Activated naive CD4-positive, alpha-beta T cell treated with anti-CD3 and anti-CD28 coated beads for 36 hours (primary cell): ENCODE results near the gene CBX4. TPM values are rescaled to one million over a fixed set of nuclear protein-coding genes. Genes with fewer than 3 reads are reported as not detected.

ENCODE experiments used
- CTCF ChIA-PET: fragments of 350-600 bp; sonication (Branson Sonifier 250); formaldehyde crosslinking; loops from one replicate; lab custom pipeline; 2021; ENCODE audit warnings: antibody characterized with exemption; lab: Charles Lee
- DNase-seq: peaks from one replicate; pipeline ENCODE4 v3.0.0-alpha.2; 2020
- H3K27ac Mint-ChIP-seq: one replicate; pipeline ENCODE4 v1.8.0; 2021; ENCODE audit warnings: mild to moderate bottlenecking, mixed read lengths
- H3K27me3 Mint-ChIP-seq: one replicate; pipeline ENCODE4 v1.8.0; 2021; ENCODE audit warnings: low read depth, mixed read lengths
- H3K36me3 Mint-ChIP-seq: one replicate; pipeline ENCODE4 v1.8.0; 2021; ENCODE audit warnings: low read depth, mixed read lengths
- H3K4me1 Mint-ChIP-seq: one replicate; pipeline ENCODE4 v1.8.0; 2021; ENCODE audit warnings: low read depth, mixed read lengths
- H3K4me3 Mint-ChIP-seq: one replicate; pipeline ENCODE4 v1.8.0; 2021; ENCODE audit warnings: mild to moderate bottlenecking, moderate library complexity, mixed read lengths
- H3K9me3 Mint-ChIP-seq: one replicate; pipeline ENCODE4 v1.8.0; 2021; ENCODE audit warnings: mixed read lengths
- intact Hi-C: fragments of 100-400 bp; cut with micrococcal nuclease; formaldehyde crosslinking; loops from one replicate; pipeline ENCODE4 v1.15.1; 2023
- total RNA-seq, 2 experiments: library from RNA; stranded (reverse); gene quantifications; one replicate each; pipeline ENCODE4 v1.2.3, GENCODE V29; 2021

Gene CBX4
- total RNA-seq, 2 experiments from 2014 or later = 22.7 to 26.3 TPM

GRCh38 chr17:79837888-79838521 is 1.2 kb downstream of the CBX4 start:
- Mint-ChIP-seq H3K36me3 (peaks cover 19% of the 10 kb centered on the region), H3K27ac (peak overlapping the region; percentile 78)
- DNase-seq = no peak

GRCh38 chr17:79836972-79837887 is 2.0 kb downstream of the CBX4 start:
- H3K9me3 Mint-ChIP-seq = no peaks in the 10 kb centered on the region
- peaks cover 20% of the 10 kb centered on the region for H3K27me3 Mint-ChIP-seq
- H3K4me1 Mint-ChIP-seq = peaks cover 53% of the 10 kb centered on the region
- peak; percentile 80 for DNase-seq
- intact Hi-C loops = no loop called here
- peak overlapping the region; percentile 88 for H3K4me3 Mint-ChIP-seq
- no peak overlapping the region for H3K27ac Mint-ChIP-seq
- CTCF ChIA-PET = interaction anchor here (0.6 to 1.9 kb wide), 9 partner anchors 9 to 91 kb away, joined by 3 to 6 read pairs (median 3); no protein-coding TSS in a partner anchor
- H3K36me3 Mint-ChIP-seq = peaks cover 21% of the 10 kb centered on the region

More at GRCh38 chr17:79837888-79838521, 1.2 kb downstream of the CBX4 start:
- peaks cover 59% of the 10 kb centered on the region for H3K4me1 Mint-ChIP-seq
- no peaks in the 10 kb centered on the region for H3K9me3 Mint-ChIP-seq
- peak overlapping the region; percentile 88 for H3K4me3 Mint-ChIP-seq
- intact Hi-C loops = loop anchor here (1.0 to 2.0 kb wide), 2 partner anchors 33 to 154 kb away; no protein-coding TSS in a partner anchor
- peaks cover 27% of the 10 kb centered on the region for H3K27me3 Mint-ChIP-seq
- CTCF ChIA-PET = interaction anchor here (1.1 to 1.6 kb wide), 2 partner anchors 27 to 49 kb away, joined by 3 to 5 read pairs; no protein-coding TSS in a partner anchor

GRCh38 chr17:79836510-79836971 is 2.7 kb downstream of the CBX4 start:
- Mint-ChIP-seq H3K36me3 (peaks cover 21% of the 10 kb centered on the region), H3K27ac (no peak overlapping the region), H3K4me3 (peak overlapping the region; percentile 60), H3K9me3 (no peaks in the 10 kb centered on the region), H3K4me1 (peaks cover 49% of the 10 kb centered on the region), H3K27me3 (peaks cover 16% of the 10 kb centered on the region)
- intact Hi-C loops = no loop called here
- CTCF ChIA-PET = interaction anchor here (0.6 to 1.9 kb wide), 10 partner anchors 9 to 1616 kb away, joined by 3 to 6 read pairs (median 3); no protein-coding TSS in a partner anchor
- no peak for DNase-seq

- intact Hi-C loops = no loop called here
- H3K9me3 Mint-ChIP-seq = no peaks in the 10 kb centered on the region
Measured at GRCh38 chr17:79835953-79836509, 3.2 kb downstream of the CBX4 start.

DNA sequence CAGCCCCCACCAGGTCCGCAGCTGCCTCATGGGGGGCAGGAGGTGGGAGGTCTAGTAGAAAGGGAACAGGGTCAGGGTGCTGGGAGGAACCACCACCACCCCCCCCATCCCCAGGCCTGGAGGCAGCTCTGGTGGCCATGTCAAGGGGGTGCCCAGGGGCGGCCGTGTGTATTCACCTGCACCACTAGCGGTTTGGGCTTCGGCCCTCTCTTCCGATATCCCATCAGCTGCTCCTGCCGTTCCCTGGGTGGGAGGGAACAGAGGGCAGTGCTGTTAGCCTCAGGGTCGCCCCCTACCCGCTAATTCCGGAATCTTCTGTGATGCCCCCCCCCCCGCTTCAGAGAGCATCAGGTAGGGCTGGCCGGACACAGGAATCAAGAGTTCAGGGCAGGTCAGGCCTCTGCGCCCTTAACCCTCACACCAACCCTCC is 3.8 kb downstream of the CBX4 start:
- intact Hi-C loops = no loop called here
- no peak overlapping the region for H3K4me3 Mint-ChIP-seq
- CTCF ChIA-PET = interaction anchor here (0.6 to 1.9 kb wide), 12 partner anchors 9 to 790 kb away, joined by 3 to 14 read pairs (median 4); no protein-coding TSS in a partner anchor

More at GRCh38 chr17:79835953-79836509, 3.2 kb downstream of the CBX4 start:
- Mint-ChIP-seq H3K4me3 (no peak overlapping the region), H3K27ac (no peak overlapping the region), H3K27me3 (peaks cover 11% of the 10 kb centered on the region), H3K36me3 (peaks cover 21% of the 10 kb centered on the region), H3K4me1 (peaks cover 44% of the 10 kb centered on the region)
- CTCF ChIA-PET = interaction anchor here (0.6 to 1.9 kb wide), 11 partner anchors 8 to 1615 kb away, joined by 3 to 7 read pairs (median 4); no protein-coding TSS in a partner anchor
- DNase-seq = no peak

DNA sequence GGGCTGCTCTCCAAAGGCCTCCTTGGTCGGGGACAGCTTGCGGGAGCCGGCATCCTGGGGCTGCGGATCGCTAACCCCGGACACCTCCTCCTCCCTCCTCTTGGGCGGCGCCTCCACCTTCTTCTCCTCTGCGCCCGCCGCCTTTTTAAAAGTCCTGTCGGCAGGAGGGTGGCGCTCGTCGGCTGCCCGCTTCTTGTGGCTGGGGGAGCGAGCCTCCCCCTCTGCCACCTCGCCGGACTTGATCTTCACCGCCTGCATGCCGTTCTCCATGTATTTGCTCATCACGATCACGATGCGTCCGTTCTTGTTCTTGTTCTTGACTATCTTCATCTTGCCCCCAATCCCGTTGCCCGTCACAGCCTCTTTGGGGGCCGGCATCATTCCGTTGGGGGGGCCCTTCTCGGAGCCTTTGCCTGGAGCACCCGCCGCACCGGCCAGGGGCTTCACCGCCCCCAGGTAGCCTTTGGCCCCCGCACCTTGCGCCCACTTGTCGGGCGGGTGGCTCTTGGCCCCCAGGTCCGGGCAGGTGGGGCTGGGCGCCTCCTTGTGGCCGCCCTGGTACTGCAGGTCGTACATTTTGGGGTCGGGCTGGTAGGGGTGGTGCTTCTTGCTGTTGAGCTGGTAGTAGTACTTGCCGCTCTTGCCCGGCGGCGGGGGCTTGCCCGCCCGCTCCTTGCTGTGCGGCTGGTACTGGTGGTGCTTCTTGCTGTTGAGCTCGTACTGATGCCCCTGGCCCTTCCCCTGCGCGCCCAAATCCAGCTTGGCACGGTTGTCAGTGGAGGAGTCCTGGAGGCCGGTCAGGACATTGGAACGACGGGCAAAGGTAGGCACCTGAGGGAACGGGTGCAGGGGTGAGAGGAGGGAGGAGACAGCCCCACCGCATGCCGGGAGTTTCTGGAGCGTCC is 4.4 kb downstream of the CBX4 start:
- H3K4me3 Mint-ChIP-seq = no peak overlapping the region
- intact Hi-C loops = no loop called here
- peaks cover 34% of the 10 kb centered on the region for H3K4me1 Mint-ChIP-seq
- no peaks in the 10 kb centered on the region for H3K9me3 Mint-ChIP-seq
- H3K27ac Mint-ChIP-seq = no peak overlapping the region
- peak; percentile 47 for DNase-seq
- H3K36me3 Mint-ChIP-seq = peaks cover 21% of the 10 kb centered on the region
- peaks cover under 1% of the 10 kb centered on the region for H3K27me3 Mint-ChIP-seq
- CTCF ChIA-PET = interaction anchor here (0.6 to 1.9 kb wide), 11 partner anchors 8 to 789 kb away, joined by 3 to 14 read pairs (median 4); no protein-coding TSS in a partner anchor

More for the DNA sequence above, 3.8 kb downstream of the CBX4 start:
- H3K27ac Mint-ChIP-seq = no peak overlapping the region
- H3K4me1 Mint-ChIP-seq = peaks cover 39% of the 10 kb centered on the region
- H3K27me3 Mint-ChIP-seq = peaks cover 7% of the 10 kb centered on the region
- peaks cover 21% of the 10 kb centered on the region for H3K36me3 Mint-ChIP-seq
- no peak for DNase-seq
- H3K9me3 Mint-ChIP-seq = no peaks in the 10 kb centered on the region

DNA sequence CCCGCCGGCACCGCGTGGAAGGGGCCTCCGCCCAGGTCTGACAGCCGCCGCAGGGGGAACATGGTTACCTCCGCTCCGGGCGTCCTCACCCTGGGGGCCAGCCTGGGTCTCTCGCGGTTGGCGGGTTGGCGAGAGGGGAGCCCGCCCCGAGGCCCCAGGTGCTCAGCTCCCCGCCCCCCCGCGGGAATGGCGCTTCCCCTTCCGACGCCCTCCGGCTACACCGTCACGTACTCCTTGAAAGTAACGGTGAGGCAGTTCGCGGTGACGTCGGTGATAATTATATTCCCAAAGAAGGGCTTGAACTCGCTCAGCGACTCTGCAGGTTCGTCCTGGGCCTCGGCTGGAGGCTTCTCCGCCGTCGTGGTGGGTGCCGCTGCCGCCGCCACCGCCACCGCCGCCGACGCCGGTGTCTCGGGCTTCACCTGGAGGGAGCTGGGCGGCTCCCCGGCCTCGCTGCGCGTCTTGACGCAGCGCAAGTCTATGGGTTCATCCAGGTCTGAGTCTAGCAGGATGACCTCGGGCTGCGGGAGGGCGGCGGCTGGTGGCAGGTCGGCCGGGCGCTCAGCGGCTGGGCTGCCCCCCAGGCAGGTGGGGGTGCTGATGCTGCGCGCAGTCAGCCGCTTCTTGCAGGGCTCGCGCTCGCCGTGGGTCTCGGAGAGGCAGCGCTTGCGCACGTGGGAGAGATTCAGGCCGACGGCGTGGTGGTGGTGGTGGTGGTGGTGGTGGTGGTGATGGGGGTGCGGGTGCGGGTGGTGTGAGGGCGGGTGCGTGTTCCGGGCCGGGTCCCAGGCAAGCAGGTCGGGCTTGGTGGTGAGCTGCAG is 5.3 kb downstream of the CBX4 start:
- intact Hi-C loops = no loop called here
- Mint-ChIP-seq H3K9me3 (no peaks in the 10 kb centered on the region), H3K27me3 (no peaks in the 10 kb centered on the region), H3K4me1 (peaks cover 33% of the 10 kb centered on the region), H3K27ac (no peak overlapping the region), H3K36me3 (peaks cover 21% of the 10 kb centered on the region), H3K4me3 (no peak overlapping the region)
- no peak for DNase-seq
- CTCF ChIA-PET = no interaction called here

GRCh38 chr17:79833110-79833450 is 6.2 kb downstream of the CBX4 start:
- H3K4me3 Mint-ChIP-seq = no peak overlapping the region
- H3K27me3 Mint-ChIP-seq = no peaks in the 10 kb centered on the region

GRCh38 chr17:79832218-79833109 is 6.8 kb downstream of the CBX4 start:
- Mint-ChIP-seq H3K27ac (no peak overlapping the region), H3K4me3 (no peak overlapping the region), H3K27me3 (no peaks in the 10 kb centered on the region), H3K36me3 (peaks cover 14% of the 10 kb centered on the region), H3K4me1 (peaks cover 26% of the 10 kb centered on the region), H3K9me3 (no peaks in the 10 kb centered on the region)
- intact Hi-C loops = no loop called here
- no peak for DNase-seq
- CTCF ChIA-PET = interaction anchor here (0.9 kb wide), 1 partner anchor 161 kb away, joined by 3 read pairs; no protein-coding TSS in a partner anchor

More at GRCh38 chr17:79833110-79833450, 6.2 kb downstream of the CBX4 start:
- H3K27ac Mint-ChIP-seq = no peak overlapping the region
- H3K36me3 Mint-ChIP-seq = peaks cover 17% of the 10 kb centered on the region
- intact Hi-C loops = no loop called here
- CTCF ChIA-PET = interaction anchor here (0.9 kb wide), 1 partner anchor 161 kb away, joined by 3 read pairs; no protein-coding TSS in a partner anchor
- H3K9me3 Mint-ChIP-seq = no peaks in the 10 kb centered on the region
- H3K4me1 Mint-ChIP-seq = peaks cover 29% of the 10 kb centered on the region
- no peak for DNase-seq
